ENCODE measurements around the gene AURKB.

The AURKB gene

GRCh38 chr17:8162233-8162996 is 48.0 kb downstream of the AURKB start, which contains the start of gene VAMP2:
Gene VAMP2 (minus strand): TSS chr17:8162948. CDS start chr17:8162879, 69 bp downstream.
- DNase-seq (ENCODE audit: low read depth in 3 of 3): peak; percentile 62 to 73 (median 65)

GRCh38 chr17:8161289-8162232 is 48.8 kb downstream of the AURKB start:
- DNase-seq (ENCODE audit: low read depth in 3 of 3): no peak

- DNase-seq (ENCODE audit: low read depth in 3 of 3): no peak
These were observed 49.6 kb downstream of the AURKB start for GRCh38 chr17:8160741-8161221.

GRCh38 chr17:8160224-8160577 is 50.2 kb downstream of the AURKB start:
- no peak for DNase-seq (ENCODE audit: low read depth in 3 of 3)

- DNase-seq (ENCODE audit: low read depth in 3 of 3): no peak
These were observed 50.7 kb downstream of the AURKB start for GRCh38 chr17:8159459-8160223.

GRCh38 chr17:8159032-8159400 is 51.4 kb downstream of the AURKB start:
- DNase-seq (ENCODE audit: low read depth in 3 of 3): no peak

GRCh38 chr17:8158267-8159031 is 51.9 kb downstream of the AURKB start:
- DNase-seq (ENCODE audit: low read depth in 3 of 3): peak; percentile 70 to 88 (median 87)

GRCh38 chr17:8156246-8156992 is 54.0 kb downstream of the AURKB start:
- DNase-seq (ENCODE audit: low read depth in 3 of 3): peak; percentile 100

GRCh38 chr17:8155996-8156245 is 54.5 kb downstream of the AURKB start:
- DNase-seq (ENCODE audit: low read depth in 3 of 3): no peak

- no peak for DNase-seq (ENCODE audit: low read depth in 3 of 3)
These were observed 55.0 kb downstream of the AURKB start for GRCh38 chr17:8155231-8155995.
